D721Med (cell line): ENCODE measurements around the gene POLG.

Experiments used
- DNase-seq: peaks from one replicate; pipeline ENCODE4 v3.0.0; 2011; ENCODE audit warnings: low spot score; ENCODE audit not compliant: insufficient read length
- FAIRE-seq: peaks from 2 replicates; lab custom pipeline; 2011; peaks lifted over from hg19 to GRCh38; lab: Jason Lieb, UNC
- TF ChIP-seq, protein P1 (sequence below): IDR thresholded peaks from 2 replicates; pipeline ENCODE4 v1.5.1; 2012; ENCODE audit warnings: mild to moderate bottlenecking, control low read depth; ENCODE audit not compliant: insufficient read depth; ENCODE audit errors: missing control alignments

The POLG gene

DNA sequence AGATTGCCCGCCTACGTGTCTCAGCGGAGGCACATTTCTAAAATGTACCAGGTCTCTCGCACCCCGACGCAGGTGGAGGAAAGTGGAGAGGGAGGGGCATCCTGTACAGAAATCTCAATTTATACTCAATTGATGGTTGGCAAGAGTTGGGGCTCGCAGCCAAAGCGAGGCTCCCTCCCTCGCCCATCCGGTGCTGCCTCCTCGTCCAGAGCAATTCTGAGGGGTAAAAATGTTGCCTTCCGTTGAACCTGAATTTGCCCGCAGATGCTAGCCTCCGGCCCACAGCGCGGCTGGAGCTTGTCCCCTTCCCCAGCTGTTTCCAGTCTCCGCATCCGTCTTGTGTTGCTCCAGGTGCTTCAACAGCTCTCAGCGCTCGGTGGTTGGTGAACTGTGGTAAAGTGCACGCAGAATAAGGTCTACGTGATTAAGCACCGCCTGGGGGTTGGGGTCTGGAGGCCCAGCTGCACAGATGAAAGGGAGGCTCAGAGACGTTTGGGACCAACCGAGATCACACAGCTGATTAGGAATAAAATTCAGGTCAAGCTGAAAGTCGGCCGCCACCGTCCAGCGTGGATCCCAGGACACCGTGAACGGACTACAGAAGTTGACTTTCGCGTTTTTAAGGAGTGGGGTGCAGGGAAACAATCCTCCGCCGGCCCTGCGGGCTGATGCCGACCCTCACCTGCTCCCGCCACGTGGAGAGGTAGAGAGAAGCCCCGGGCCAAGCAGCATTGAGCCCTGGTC is 846 bp upstream of the POLG start:
- no peak for FAIRE-seq
- no peak for DNase-seq
- TF ChIP-seq, protein P1, sequence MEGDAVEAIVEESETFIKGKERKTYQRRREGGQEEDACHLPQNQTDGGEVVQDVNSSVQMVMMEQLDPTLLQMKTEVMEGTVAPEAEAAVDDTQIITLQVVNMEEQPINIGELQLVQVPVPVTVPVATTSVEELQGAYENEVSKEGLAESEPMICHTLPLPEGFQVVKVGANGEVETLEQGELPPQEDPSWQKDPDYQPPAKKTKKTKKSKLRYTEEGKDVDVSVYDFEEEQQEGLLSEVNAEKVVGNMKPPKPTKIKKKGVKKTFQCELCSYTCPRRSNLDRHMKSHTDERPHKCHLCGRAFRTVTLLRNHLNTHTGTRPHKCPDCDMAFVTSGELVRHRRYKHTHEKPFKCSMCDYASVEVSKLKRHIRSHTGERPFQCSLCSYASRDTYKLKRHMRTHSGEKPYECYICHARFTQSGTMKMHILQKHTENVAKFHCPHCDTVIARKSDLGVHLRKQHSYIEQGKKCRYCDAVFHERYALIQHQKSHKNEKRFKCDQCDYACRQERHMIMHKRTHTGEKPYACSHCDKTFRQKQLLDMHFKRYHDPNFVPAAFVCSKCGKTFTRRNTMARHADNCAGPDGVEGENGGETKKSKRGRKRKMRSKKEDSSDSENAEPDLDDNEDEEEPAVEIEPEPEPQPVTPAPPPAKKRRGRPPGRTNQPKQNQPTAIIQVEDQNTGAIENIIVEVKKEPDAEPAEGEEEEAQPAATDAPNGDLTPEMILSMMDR: no peak

DNA sequence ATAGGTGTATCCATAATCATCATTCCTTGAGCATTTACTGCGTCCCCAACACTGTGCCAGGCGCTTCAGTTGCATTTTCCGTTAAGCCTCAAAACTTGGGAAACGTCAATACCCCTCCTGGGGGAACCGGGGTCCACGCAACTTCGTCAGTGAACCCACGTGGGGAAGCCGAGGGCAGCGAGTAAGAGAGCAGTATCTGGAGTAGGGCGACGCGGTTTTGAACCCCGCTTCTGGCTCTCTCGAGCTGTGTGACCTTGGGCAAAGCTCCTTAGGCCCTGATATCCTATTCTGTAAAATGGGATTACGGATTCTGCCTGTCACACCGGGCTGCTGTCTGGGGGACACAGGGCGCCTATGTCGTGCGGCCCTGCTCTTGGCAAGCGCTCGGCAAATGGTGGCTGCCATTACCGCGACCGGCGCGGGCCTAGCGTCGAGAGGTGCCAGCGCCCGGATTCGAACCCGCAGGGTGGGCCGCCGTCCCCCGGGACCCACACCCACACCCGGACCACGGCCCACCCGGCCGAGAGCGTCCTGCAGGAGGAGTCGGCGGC is 590 bp downstream of the POLG start:
- TF ChIP-seq, protein P1: no peak
- FAIRE-seq: no peak
- DNase-seq: no peak

DNA sequence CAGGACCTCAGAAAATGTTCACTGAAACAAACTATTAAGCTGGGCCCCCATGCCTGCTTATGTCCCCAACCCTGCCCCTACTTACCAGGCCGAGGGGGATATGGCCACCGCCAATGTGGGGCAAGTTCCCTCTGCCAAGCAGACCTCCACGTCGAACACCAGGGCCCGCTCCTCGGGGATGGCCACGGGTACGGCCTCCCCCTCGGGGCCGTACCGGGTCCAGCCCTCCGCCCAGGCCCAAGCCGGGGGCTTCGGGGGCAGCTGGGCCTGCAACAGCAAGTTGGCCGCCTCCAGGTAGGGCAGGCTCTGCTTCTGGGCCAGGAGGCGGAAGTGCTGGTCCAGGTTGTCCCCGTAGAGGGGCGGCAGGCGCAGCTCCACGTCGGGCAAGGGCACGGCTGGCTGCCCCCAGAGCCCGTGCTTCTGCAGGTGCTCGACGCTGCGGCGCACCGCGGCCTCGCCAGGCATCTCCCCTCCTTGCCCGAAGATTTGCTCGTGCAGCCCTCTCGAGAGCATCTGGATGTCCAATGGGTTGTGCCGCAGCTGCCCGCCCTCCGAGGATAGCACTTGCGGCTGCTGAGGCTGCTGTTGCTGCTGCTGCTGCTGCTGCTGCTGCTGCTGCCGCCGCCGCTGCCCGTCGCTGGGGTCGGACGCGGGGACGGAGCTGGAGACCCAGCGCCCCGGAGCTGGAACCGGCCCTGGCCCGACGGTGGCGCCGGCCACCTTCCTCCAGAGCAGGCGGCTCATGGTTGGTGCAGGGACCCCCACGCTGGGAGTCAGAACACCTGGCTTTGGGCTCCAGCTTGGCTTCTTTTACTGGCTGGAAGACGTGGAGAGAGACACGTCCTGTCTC is 1.4 kb downstream of the POLG start:
- no peak for FAIRE-seq
- TF ChIP-seq, protein P1: no peak
- no peak for DNase-seq

DNA sequence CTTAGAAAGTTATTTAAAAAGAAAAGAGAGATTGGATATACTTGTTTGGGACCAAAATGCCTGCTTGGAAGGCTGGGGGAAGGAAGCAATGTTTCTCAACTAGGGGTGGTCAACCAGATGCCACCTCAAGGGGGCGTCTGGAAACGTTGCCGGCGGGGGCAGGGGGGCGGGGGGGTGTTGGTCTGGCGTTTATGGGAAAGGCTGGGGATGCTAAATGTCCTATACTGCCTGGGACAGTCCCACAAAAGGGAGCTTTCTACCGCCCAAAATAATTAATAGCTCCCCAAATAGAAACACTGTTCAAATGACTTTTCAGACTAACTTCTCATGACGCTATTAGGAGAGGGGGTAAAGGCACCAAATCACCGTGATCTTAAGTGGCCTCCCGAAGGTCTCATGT is 2.2 kb downstream of the POLG start:
- TF ChIP-seq, protein P1: peak; percentile 33
- DNase-seq (no peak), FAIRE-seq (no peak)

DNA sequence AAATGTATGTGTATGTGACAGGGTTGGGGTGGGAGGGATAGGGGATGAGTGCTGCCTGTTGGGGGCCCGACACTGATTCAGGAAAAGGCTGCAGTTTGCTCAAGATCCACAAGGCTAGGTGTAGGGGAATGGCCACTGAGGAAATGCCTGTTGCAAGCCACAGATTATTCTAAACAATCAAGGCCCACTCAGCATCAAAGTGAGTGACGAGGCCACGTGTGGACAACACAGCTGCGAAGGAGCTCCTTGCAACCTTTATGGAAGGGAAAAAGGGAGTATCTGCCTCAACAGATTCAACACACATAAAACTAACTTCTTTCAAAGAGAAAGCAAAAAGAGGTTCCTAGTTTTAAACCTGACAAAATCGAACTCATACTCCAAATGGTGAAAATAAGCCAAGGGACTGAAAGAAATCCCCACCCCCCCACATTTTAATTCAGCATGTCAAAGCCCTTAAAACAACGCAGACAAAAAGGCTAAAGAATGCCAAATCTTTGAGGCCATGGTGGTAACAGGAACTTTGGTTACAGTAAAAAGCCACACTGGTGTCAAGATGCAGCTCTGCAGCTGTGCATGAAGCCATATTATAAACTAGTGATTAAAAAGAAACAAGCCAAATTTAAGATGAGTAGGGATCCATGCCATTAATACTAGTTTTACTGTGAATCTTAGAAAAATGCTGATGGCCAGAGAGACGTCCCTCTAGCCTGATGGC is 3.6 kb downstream of the POLG start:
- FAIRE-seq: no peak
- no peak for DNase-seq
- TF ChIP-seq, protein P1: no peak

DNA sequence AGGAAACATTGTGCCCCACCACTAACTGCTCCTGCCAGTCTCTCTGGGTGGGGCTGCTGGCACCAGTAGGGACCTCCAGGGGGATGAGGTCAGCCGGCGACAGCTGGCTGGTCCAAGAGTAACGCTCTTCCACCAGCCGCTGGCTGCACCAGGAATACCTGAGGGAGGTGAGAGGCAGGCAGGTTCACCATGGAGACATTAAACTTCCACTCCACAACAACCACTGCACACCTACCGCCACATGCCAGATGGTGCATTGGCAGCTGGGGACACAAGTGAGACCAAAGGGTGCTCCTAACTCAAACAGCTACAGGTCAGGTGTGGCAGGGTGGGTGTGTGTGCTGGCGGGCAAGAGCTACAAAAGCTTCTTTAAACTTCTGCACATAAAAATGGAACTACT is 4.5 kb downstream of the POLG start:
- DNase-seq (no peak), FAIRE-seq (no peak)
- TF ChIP-seq, protein P1: no peak
